ENCODE results near the gene MLANA. TPM values are rescaled to one million over a fixed set of nuclear protein-coding genes. Genes with fewer than 3 reads are reported as not detected.

Gene MLANA
- total RNA-seq, 1 experiment from 2014 or later = not detected

GRCh38 chr9:5893134-5893505 lies 2.4 kb downstream of the MLANA start:
- TF ChIP-seq TEAD4 (CRISPR knock-in tag; IDR thresholded peaks at IDR 0.05) = no peak
- TF ChIP-seq MYBL2 (CRISPR knock-in tag; IDR thresholded peaks at IDR 0.05) = no peak
- no peak for TF ChIP-seq ERG (CRISPR knock-in tag; IDR thresholded peaks at IDR 0.05)
- TF ChIP-seq E2F4 (CRISPR knock-in tag; IDR thresholded peaks at IDR 0.05; ENCODE audit: borderline replicate concordance, low read depth) = no peak
- no peak for TF ChIP-seq GRHL2 (CRISPR knock-in tag; IDR thresholded peaks at IDR 0.05; ENCODE audit: insufficient replicate concordance, severe bottlenecking)
- Mint-ChIP-seq H3K9me3 (no peaks in the 10 kb centered on the region), H3K4me1 (no peaks in the 10 kb centered on the region), H3K27ac (no peak overlapping the region), H3K4me3 (no peak overlapping the region), H3K27me3 (ENCODE audit: low read depth) (no peaks in the 10 kb centered on the region; the same call in 1 of the 2 replicates), H3K36me3 (no peaks in the 10 kb centered on the region)
- ATAC-seq (no peak), DNase-seq (ENCODE audit: low spot score) (no peak)
- POLR2A ChIA-PET = no interaction called here
- CTCF ChIA-PET = no interaction called here

GRCh38 chr9:5893591-5894236 lies 3.0 kb downstream of the MLANA start:
- no peaks in the 10 kb centered on the region for H3K27me3 Mint-ChIP-seq (ENCODE audit: low read depth)
- POLR2A ChIA-PET = no interaction called here
- ATAC-seq (no peak), DNase-seq (ENCODE audit: low spot score) (no peak)
- CTCF ChIA-PET = interaction anchor here (0.8 to 1.5 kb wide), 2 partner anchors 61 to 161 kb away, joined by 3 to 5 read pairs; partner anchors contain the start of gene ERMP1
- H3K27ac Mint-ChIP-seq = no peak overlapping the region
- TF ChIP-seq FOXP1 (CRISPR knock-in tag; IDR thresholded peaks at IDR 0.05; ENCODE audit: borderline replicate concordance) = no peak
- no peak for TF ChIP-seq ZNF317 (CRISPR knock-in tag; IDR thresholded peaks at IDR 0.05; ENCODE audit: borderline replicate concordance, low read depth)
- TF ChIP-seq ATF1 (CRISPR knock-in tag; IDR thresholded peaks at IDR 0.05) = no peak
- TF ChIP-seq GABPB1 (CRISPR knock-in tag; IDR thresholded peaks at IDR 0.05) = no peak; the same call in 1 of the 2 replicates
- TF ChIP-seq ZNF263 (CRISPR knock-in tag; IDR thresholded peaks at IDR 0.05; ENCODE audit: low read depth) = no peak
- no peak for TF ChIP-seq FOXK1 (CRISPR knock-in tag; IDR thresholded peaks at IDR 0.05)
- no peak for TF ChIP-seq NR3C1 (CRISPR knock-in tag; conservative IDR thresholded peaks at IDR 0.05; ENCODE audit: low read depth)
- no peak for TF ChIP-seq ARID4B (CRISPR knock-in tag; IDR thresholded peaks at IDR 0.05; ENCODE audit: borderline replicate concordance)
- TF ChIP-seq JAZF1 (CRISPR knock-in tag; IDR thresholded peaks at IDR 0.05) = no peak
- H3K4me1 Mint-ChIP-seq = no peaks in the 10 kb centered on the region
- H3K9me3 Mint-ChIP-seq = no peaks in the 10 kb centered on the region
- H3K4me3 Mint-ChIP-seq = no peak overlapping the region
- H3K36me3 Mint-ChIP-seq = no peaks in the 10 kb centered on the region

GRCh38 chr9:5894237-5894959 lies 3.7 kb downstream of the MLANA start:
- POLR2A ChIA-PET = no interaction called here
- CTCF ChIA-PET = interaction anchor here (0.8 to 1.5 kb wide), 3 partner anchors 8 to 160 kb away, joined by 3 to 5 read pairs (median 3); partner anchors contain the start of gene ERMP1
- Mint-ChIP-seq H3K9me3 (no peaks in the 10 kb centered on the region), H3K27me3 (ENCODE audit: low read depth) (no peaks in the 10 kb centered on the region), H3K36me3 (no peaks in the 10 kb centered on the region), H3K4me1 (no peaks in the 10 kb centered on the region), H3K27ac (no peak overlapping the region), H3K4me3 (no peak overlapping the region)
- ATAC-seq (no peak), DNase-seq (ENCODE audit: low spot score) (no peak)
- TF ChIP-seq AR (CRISPR knock-in tag; IDR thresholded peaks at IDR 0.05) (no peak), ZSCAN18 (CRISPR knock-in tag; IDR thresholded peaks at IDR 0.05) (no peak), CREM (CRISPR knock-in tag; IDR thresholded peaks at IDR 0.05) (no peak), HMGA2 (CRISPR knock-in tag; IDR thresholded peaks at IDR 0.05) (no peak), KAT7 (CRISPR knock-in tag; IDR thresholded peaks at IDR 0.05; ENCODE audit: borderline replicate concordance) (no peak)
